ENCODE data around the gene VSIG1. TPM values are rescaled to one million over a fixed set of nuclear protein-coding genes. Genes with fewer than 3 reads are reported as not detected.

VSIG1 gene
- 0.42 and 1.5 TPM in 2 replicates for total RNA-seq (2021)
- long read RNA-seq, partial matches to known transcripts: 0 of 2 reads
- long read RNA-seq, other reads (novel, unspliced or antisense): 2 of 2 reads

DNA sequence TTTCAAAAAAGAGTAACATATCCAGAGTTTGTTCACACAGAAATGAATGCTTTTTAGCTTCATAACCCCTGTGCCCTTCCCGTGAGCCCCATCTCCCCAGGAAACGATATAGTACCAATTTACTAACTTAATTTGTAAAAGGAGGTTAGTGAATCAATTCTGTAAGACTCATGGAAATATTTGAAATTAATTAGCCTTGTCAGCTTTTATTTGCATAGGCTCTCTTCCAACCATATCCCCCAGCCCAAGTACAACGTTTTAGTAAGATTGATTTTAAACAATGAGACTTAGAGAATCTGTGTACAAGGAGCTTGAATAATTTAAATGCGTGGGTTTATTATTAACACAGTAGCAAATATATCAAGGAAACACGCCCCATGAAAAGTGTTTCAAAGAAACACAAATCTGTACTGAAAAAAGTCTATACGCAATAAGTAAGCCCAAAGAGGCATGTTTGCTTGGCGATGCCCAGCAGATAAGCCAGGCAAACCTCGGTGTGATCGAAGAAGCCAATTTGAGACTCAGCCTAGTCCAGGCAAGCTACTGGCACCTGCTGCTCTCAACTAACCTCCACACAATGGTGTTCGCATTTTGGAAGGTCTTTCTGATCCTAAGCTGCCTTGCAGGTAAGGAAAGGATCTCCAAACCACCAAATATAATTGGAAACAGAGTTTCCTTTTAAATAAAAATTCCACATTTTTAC is at the start of gene VSIG1:
TSS of gene VSIG1 (plus strand) at position 512 of the 703 bp plus-strand sequence. CDS start at position 578, 66 bp downstream.
- no peak within 1 kb of the TSS for H4K8ac ChIP-seq (replicated peaks; ENCODE audit: insufficient read length, low read depth, low read length)
- no peak within 1 kb of the TSS for H4K5ac ChIP-seq (ENCODE audit: insufficient read length, low read depth, low read length)
- H2BK12ac ChIP-seq (ENCODE audit: insufficient read length, low read depth, low read length): no peak within 1 kb of the TSS
- H3K27ac ChIP-seq (ENCODE audit: insufficient read length, low read depth, low read length): no peak within 1 kb of the TSS
- H3K9me3 ChIP-seq (ENCODE audit: control insufficient read depth, low read depth, low read length): no peaks in the 10 kb centered on the region
- no peaks in the 10 kb centered on the region for H3K4me1 ChIP-seq (ENCODE audit: insufficient read depth, low read length)
- no peak within 1 kb of the TSS for H2BK20ac ChIP-seq (ENCODE audit: low read depth, low read length, poor library complexity, severe bottlenecking)
- H3K27me3 ChIP-seq (ENCODE audit: insufficient read depth, low read length): no peaks in the 10 kb centered on the region
- DNase-seq: no peak
- no peak within 1 kb of the TSS for H3K18ac ChIP-seq (ENCODE audit: insufficient read length, low read depth, low read length)
- H4K91ac ChIP-seq (ENCODE audit: insufficient read length, low read depth, low read length): no peak within 1 kb of the TSS
- H2BK5ac ChIP-seq (ENCODE audit: insufficient read length, low read length): no peak within 1 kb of the TSS
- H3T11ph ChIP-seq (ENCODE audit: low read length): no peak within 1 kb of the TSS
- Mint-ChIP-seq H3K27ac (no peak within 1 kb of the TSS), H3K4me3 (no peak within 1 kb of the TSS), H3K36me3 (ENCODE audit: insufficient read depth in 1 of 3, low read depth in 3 of 3) (no peaks in the 10 kb centered on the region), H3K9me3 (peaks cover 0 to 6% of the 10 kb centered on the region in 2 experiments; a peak in 1 of 5 replicates), H3K4me1 (no peaks in the 10 kb centered on the region), H3K27me3 (ENCODE audit: low read depth) (no peaks in the 10 kb centered on the region; the same call in 1 of the 2 replicates)
- H3K4ac ChIP-seq (ENCODE audit: low read depth, low read length): no peak within 1 kb of the TSS
- no peak within 1 kb of the TSS for H3K4me2 ChIP-seq (ENCODE audit: insufficient read depth, insufficient read length, low read length)
- H2AK5ac ChIP-seq (ENCODE audit: insufficient read length, low read length): no peak within 1 kb of the TSS
- no peaks in the 10 kb centered on the region for H3K79me2 ChIP-seq (ENCODE audit: insufficient read depth, low read length)
- no peak within 1 kb of the TSS for H2BK120ac ChIP-seq (ENCODE audit: low read depth, low read length, poor library complexity, severe bottlenecking)
- TF ChIP-seq, protein P1, sequence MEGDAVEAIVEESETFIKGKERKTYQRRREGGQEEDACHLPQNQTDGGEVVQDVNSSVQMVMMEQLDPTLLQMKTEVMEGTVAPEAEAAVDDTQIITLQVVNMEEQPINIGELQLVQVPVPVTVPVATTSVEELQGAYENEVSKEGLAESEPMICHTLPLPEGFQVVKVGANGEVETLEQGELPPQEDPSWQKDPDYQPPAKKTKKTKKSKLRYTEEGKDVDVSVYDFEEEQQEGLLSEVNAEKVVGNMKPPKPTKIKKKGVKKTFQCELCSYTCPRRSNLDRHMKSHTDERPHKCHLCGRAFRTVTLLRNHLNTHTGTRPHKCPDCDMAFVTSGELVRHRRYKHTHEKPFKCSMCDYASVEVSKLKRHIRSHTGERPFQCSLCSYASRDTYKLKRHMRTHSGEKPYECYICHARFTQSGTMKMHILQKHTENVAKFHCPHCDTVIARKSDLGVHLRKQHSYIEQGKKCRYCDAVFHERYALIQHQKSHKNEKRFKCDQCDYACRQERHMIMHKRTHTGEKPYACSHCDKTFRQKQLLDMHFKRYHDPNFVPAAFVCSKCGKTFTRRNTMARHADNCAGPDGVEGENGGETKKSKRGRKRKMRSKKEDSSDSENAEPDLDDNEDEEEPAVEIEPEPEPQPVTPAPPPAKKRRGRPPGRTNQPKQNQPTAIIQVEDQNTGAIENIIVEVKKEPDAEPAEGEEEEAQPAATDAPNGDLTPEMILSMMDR (conservative IDR thresholded peaks at IDR 0.05): no peak
- no peaks in the 10 kb centered on the region for H3K23me2 ChIP-seq (ENCODE audit: insufficient read length, low read depth, low read length, poor library complexity, severe bottlenecking)
- no CpG with 5 or more reads among the region's 10 CpGs for WGBS (ENCODE audit: extremely low coverage, insufficient read length, low lambda C conversion rate)
- no peaks in the 10 kb centered on the region for H3K79me1 ChIP-seq (ENCODE audit: insufficient read depth, low read depth, low read length, poor library complexity, severe bottlenecking)
- H2AFZ ChIP-seq (ENCODE audit: low read length): no peak within 1 kb of the TSS
- H4K20me1 ChIP-seq (ENCODE audit: control insufficient read depth, insufficient read depth, insufficient read length): no peaks in the 10 kb centered on the region
- H3K14ac ChIP-seq (ENCODE audit: insufficient read depth, low read length): no peak within 1 kb of the TSS
- H2BK15ac ChIP-seq (ENCODE audit: low read depth, low read length): no peak within 1 kb of the TSS
- no peak within 1 kb of the TSS for H3K9ac ChIP-seq (ENCODE audit: extremely low read depth, insufficient read length, low read length)
- H3K56ac ChIP-seq (ENCODE audit: insufficient read length, low read depth, low read length): no peak within 1 kb of the TSS
- no peak within 1 kb of the TSS for H3K23ac ChIP-seq (ENCODE audit: insufficient read length, low read depth, low read length)
